Retina (tissue), 1 donor: ENCODE data around the gene GLT8D1.
"Not testable (repeated sequence)": the region's sequence is repeated elsewhere in the genome, so short reads cannot be mapped to it uniquely, and the experiment has no call there.

Experiments
- DNase-seq: peaks from one replicate; pipeline ENCODE4 v3.0.0-alpha.2; 2016

Gene GLT8D1

GRCh38 chr3:52678265-52679198 is 27.1 kb downstream of the GLT8D1 start:
- no peak for DNase-seq

- not testable (repeated sequence) for DNase-seq
These were observed 29.4 kb downstream of the GLT8D1 start for GRCh38 chr3:52676201-52676600.

GRCh38 chr3:52671676-52672075 is 33.9 kb downstream of the GLT8D1 start:
- DNase-seq = no peak

GRCh38 chr3:52670621-52671521 is 34.7 kb downstream of the GLT8D1 start:
- DNase-seq = no peak

- no peak for DNase-seq
These were observed 42.5 kb downstream of the GLT8D1 start for GRCh38 chr3:52663098-52663497.

GRCh38 chr3:52660046-52660445 is 45.5 kb downstream of the GLT8D1 start:
- DNase-seq = no peak

- DNase-seq = no peak
These were observed 49.7 kb downstream of the GLT8D1 start for GRCh38 chr3:52655895-52656294.

GRCh38 chr3:52651592-52651991 is 54.0 kb downstream of the GLT8D1 start:
- no peak for DNase-seq

GRCh38 chr3:52650439-52650838 is 55.2 kb downstream of the GLT8D1 start:
- DNase-seq = no peak

- DNase-seq = no peak
These were observed 56.0 kb downstream of the GLT8D1 start for GRCh38 chr3:52649461-52650210.

- DNase-seq = no peak
These were observed 60.0 kb downstream of the GLT8D1 start for GRCh38 chr3:52645549-52645948.
